K562 (cell line): ENCODE results near the gene VENTX. TPM values are rescaled to one million over a fixed set of nuclear protein-coding genes. Genes with fewer than 3 reads are reported as not detected.

ENCODE experiments used
- ATAC-seq: fragments of 200-7000 bp; cut with Tn5 transposase; 3 replicates; pipeline ENCODE4 v1.9.1; 2020; ENCODE audit warnings: moderate library complexity
- BruUV-seq: library from RNA; stranded (reverse); fragments of 400-500 nt; replicated peaks from 2 replicates; lab custom pipeline; 2021; lab: Mats Ljungman, UMichigan
- CTCF ChIA-PET: fragments of 300-600 bp; formaldehyde crosslinking; extraction: SDS; loops from one replicate; lab custom pipeline; 2021; ENCODE audit warnings: low intra/inter-chr PET ratio; lab: Yijun Ruan, JAX
- POLR2A ChIA-PET: fragments of 300-600, 350-650 bp; sonication (Branson Sonifier 250); formaldehyde crosslinking; extraction: SDS; loops from one replicate; lab custom pipeline; 2021; ENCODE audit warnings: antibody characterized with exemption, inconsistent platforms; lab: Yijun Ruan, JAX
- DNase-seq, 4 experiments: peaks; one replicate each; pipeline versions ENCODE4 v3.0.0 to v3.0.0-alpha.2; 2011 to 2018; ENCODE audit warnings: low spot score in 3 of 4, mixed read lengths in 3 of 4; ENCODE audit errors: extremely low read depth in 1 of 4
- FAIRE-seq: peaks from 2 replicates; lab custom pipeline; 2011; peaks lifted over from hg19 to GRCh38; lab: Jason Lieb, UNC
- H2AFZ ChIP-seq: 2 replicates; pipeline ENCODE4 v1.6.0; 2011; ENCODE audit warnings: low read depth, low read length, control low read depth, inconsistent platforms
- H3K27ac ChIP-seq: fragments of 200-600 bp; 3 replicates; pipeline ENCODE4 v1.8.0; 2011; ENCODE audit warnings: low read depth, mild to moderate bottlenecking, control low read depth, inconsistent platforms, low read length, moderate library complexity, mixed read lengths; ENCODE audit errors: extremely low read depth
- H3K27me3 ChIP-seq, 2 experiments: fragments of 300-600 bp in 1 of 2; 2 replicates in 1 of 2; 3 replicates in 1 of 2; pipeline versions ENCODE4 v1.6.0 to v1.8.0; 2011; ENCODE audit warnings: inconsistent platforms in 2 of 2, low read length in 2 of 2, mild to moderate bottlenecking in 1 of 2, mixed read lengths in 1 of 2, moderate library complexity in 1 of 2; ENCODE audit not compliant: control insufficient read depth in 2 of 2, insufficient read depth in 2 of 2
- H3K36me3 ChIP-seq: fragments of 300-600 bp; 3 replicates; pipeline ENCODE4 v1.8.0; 2011; ENCODE audit warnings: mild to moderate bottlenecking, low read length, inconsistent platforms; ENCODE audit not compliant: control insufficient read depth, insufficient read depth
- H3K4me1 ChIP-seq, 2 experiments: fragments of 200-600 bp in 1 of 2; replicated peaks in 1 of 2; 2 replicates in 1 of 2; 3 replicates in 1 of 2; pipeline versions ENCODE4 v1.5.1 to v1.8.0; 2011; ENCODE audit warnings: inconsistent platforms in 2 of 2, low read length in 2 of 2, mild to moderate bottlenecking in 1 of 2, mixed read lengths in 1 of 2, moderate library complexity in 1 of 2; ENCODE audit not compliant: control insufficient read depth in 2 of 2, insufficient read depth in 2 of 2
- H3K4me2 ChIP-seq: 2 replicates; pipeline ENCODE4 v1.6.1; 2011; ENCODE audit warnings: low read length, control low read depth, inconsistent platforms, mixed read lengths; ENCODE audit not compliant: insufficient read depth
- H3K4me3 ChIP-seq: fragments of 200-600 bp; sonication (generic), shearing (Covaris generic); 2 replicates; pipeline ENCODE4 v1.5.1; 2016; ENCODE audit warnings: control low read depth, inconsistent platforms
- H3K79me2 ChIP-seq: fragments of 200-600 bp; 3 replicates; pipeline ENCODE4 v1.8.0; 2011; ENCODE audit warnings: low read length, inconsistent platforms; ENCODE audit not compliant: control insufficient read depth, insufficient read depth
- H3K9ac ChIP-seq, 2 experiments: 2 replicates each; pipeline versions ENCODE4 v1.6.0 to v1.6.1; 2011; ENCODE audit warnings: low read depth in 2 of 2, low read length in 2 of 2, control low read depth in 1 of 2, inconsistent platforms in 1 of 2, mild to moderate bottlenecking in 1 of 2, mixed read lengths in 1 of 2; ENCODE audit not compliant: insufficient read depth in 1 of 2
- H3K9me1 ChIP-seq: one replicate; pipeline ENCODE4 v1.6.0; 2011; ENCODE audit warnings: inconsistent platforms, mild to moderate bottlenecking, low read length, moderate library complexity; ENCODE audit not compliant: control insufficient read depth, insufficient read depth
- H3K9me3 ChIP-seq: replicated peaks from 2 replicates; pipeline ENCODE4 v1.5.1; 2011; ENCODE audit warnings: low read depth, low read length, inconsistent platforms; ENCODE audit not compliant: control insufficient read depth, insufficient read depth
- H4K20me1 ChIP-seq: replicated peaks from 2 replicates; pipeline ENCODE4 v1.6.1; 2011; ENCODE audit warnings: low read length, inconsistent platforms, mixed read lengths; ENCODE audit not compliant: control insufficient read depth, insufficient read depth
- BRF1 ChIP-seq: IDR thresholded peaks from 3 replicates; pipeline ENCODE4 v1.6.1; 2011; ENCODE audit warnings: borderline replicate concordance, mild to moderate bottlenecking; ENCODE audit not compliant: insufficient read length; ENCODE audit errors: extremely low read depth
- C11orf30 ChIP-seq: fragments of 450-650 bp; IDR thresholded peaks from 2 replicates; pipeline ENCODE4 v1.6.1; 2016; ENCODE audit warnings: low read depth, mild to moderate bottlenecking
- DNMT1 ChIP-seq: fragments of 450-650 bp; IDR thresholded peaks from 2 replicates; pipeline ENCODE4 v1.6.1; 2016; ENCODE audit warnings: antibody characterized with exemption, mild to moderate bottlenecking
- IFI16 ChIP-seq: fragments of 250-450 bp; sonication (Bioruptor Pico); IDR thresholded peaks from 2 replicates; pipeline ENCODE4 v2.1.2; 2022; ENCODE audit warnings: mild to moderate bottlenecking, inconsistent platforms
- RBM34 ChIP-seq: fragments of 200-400 bp; formaldehyde crosslinking; IDR thresholded peaks from 2 replicates; pipeline ENCODE4 v1.6.1; 2018; ENCODE audit warnings: low read length, borderline replicate concordance; ENCODE audit not compliant: insufficient read depth
- RHOXF2B ChIP-seq: fragments of 250-450 bp; sonication (Bioruptor Pico); conservative IDR thresholded peaks from 2 replicates; pipeline ENCODE4 v1.5.1; 2021
- SIRT6 ChIP-seq: IDR thresholded peaks from one replicate; pipeline ENCODE4 v1.6.1; 2012; ENCODE audit warnings: low read depth, mild to moderate bottlenecking, control low read depth, inconsistent platforms, low read length, moderate library complexity
- TSC22D4 ChIP-seq: fragments of 450-650 bp; IDR thresholded peaks from 2 replicates; pipeline ENCODE4 v1.6.1; 2016; ENCODE audit warnings: missing genetic modification characterization, missing biosample characterization, control low read depth
- ZNF217 ChIP-seq: sonication (generic); formaldehyde crosslinking; IDR thresholded peaks from 2 replicates; pipeline ENCODE4 v1.8.0; 2022; ENCODE audit warnings: mild to moderate bottlenecking, missing genetic modification reagents
- ZNF583 ChIP-seq: fragments of 250-450 bp; sonication (Bioruptor Pico); IDR thresholded peaks from 2 replicates; pipeline ENCODE4 v1.4.0; 2020
- WGBS: fragments of 100-300 bp; shearing (Covaris generic); methylation state at CpG from one replicate; pipeline ENCODE4 v1.1.6; 2016; ENCODE audit warnings: low coverage, mixed read lengths; ENCODE audit not compliant: insufficient coverage; ENCODE audit errors: missing lambda C conversion rate; 5-methylcytosine and 5-hydroxymethylcytosine counted together
- in situ Hi-C: fragments of 300-500 bp; cut with MboI; formaldehyde crosslinking; loops from 4 replicates; pipeline ENCODE4 v1.15.0; 2018; ENCODE audit warnings: inconsistent platforms, mixed read lengths
- intact Hi-C: fragments of 100-400 bp; cut with micrococcal nuclease; formaldehyde crosslinking; loops from 2 replicates; pipeline ENCODE4 v1.14.2; 2022
- polyA plus RNA-seq, 8 experiments: library from polyadenylated mRNA; depleted of rRNA in 4 of 8; stranded (reverse) in 5 of 8; unstranded in 3 of 8; fragments of >200 nt; fragmentation: Nextera tagmentation in 2 of 8; fragmentation: Illumina TruSeq in 1 of 8; extraction: Ambion mirVana in 2 of 8; extraction: Trizol in 1 of 8; gene quantifications; 2 replicates each; pipeline versions ENCODE4 v1.2.1 to v1.2.3, GENCODE V29; 2011 to 2014; ENCODE audit warnings: inconsistent platforms in 1 of 8, missing spikeins in 1 of 8
- total RNA-seq, 7 experiments: library from RNA; depleted of rRNA in 6 of 7; stranded (reverse); fragments of >200 nt in 6 of 7; fragmentation: Illumina TruSeq in 2 of 7; extraction: Trizol in 2 of 7; gene quantifications; 2 replicates each; pipeline versions ENCODE4 v1.2.1 to v1.2.3, GENCODE V29; 2011 to 2021; ENCODE audit warnings: low replicate concordance in 1 of 7
- TF ChIP-seq, protein P1 (sequence below): IDR thresholded peaks from 3 replicates; pipeline ENCODE4 v1.6.1; 2011; ENCODE audit warnings: borderline replicate concordance, mild to moderate bottlenecking, moderate library complexity; ENCODE audit not compliant: insufficient read length; ENCODE audit errors: extremely low read depth
- TF ChIP-seq, protein P2 (sequence below): fragments of 450-650 bp; IDR thresholded peaks from 2 replicates; pipeline ENCODE4 v1.6.1; 2017; ENCODE audit warnings: antibody characterized with exemption
- TF ChIP-seq, protein P3 (sequence below): fragments of 250-450 bp; sonication (Bioruptor Pico); IDR thresholded peaks from 2 replicates; pipeline ENCODE4 v1.8.0; 2021; ENCODE audit warnings: borderline replicate concordance, mild to moderate bottlenecking, moderate library complexity; ENCODE audit not compliant: poor library complexity, severe bottlenecking

The VENTX gene
- total and polyA plus RNA-seq, 9 of the 15 experiments (the other 6 are each of a cell fraction or from before 2014, with no cell fraction given): 0.07 to 0.70 (median 0.20) TPM; not detected in 1

DNA sequence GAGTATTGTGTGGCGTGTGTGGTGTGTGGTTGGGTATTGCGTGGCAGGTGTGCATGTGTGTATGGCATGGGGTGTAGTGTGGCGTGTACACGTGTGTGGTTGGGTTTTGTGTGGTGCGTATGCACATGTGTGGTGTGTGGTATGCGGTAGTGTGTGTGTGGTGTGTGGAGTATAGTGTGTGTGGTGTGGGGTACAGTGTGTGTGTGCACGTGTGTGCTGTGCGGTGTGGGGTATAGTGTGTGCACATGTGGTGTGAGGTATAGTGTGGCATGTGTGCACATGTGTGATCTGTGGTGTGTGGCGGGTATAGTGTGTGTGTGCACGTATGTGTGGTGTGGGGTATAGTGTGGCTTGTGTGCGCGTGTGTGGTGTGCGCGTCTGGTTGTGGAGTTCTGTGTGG is 28.5 kb upstream of the VENTX start:
- FAIRE-seq (no peak), DNase-seq (no peak), ATAC-seq (no peak)
- 57% methylated on average over 8 of the region's 14 CpGs for WGBS
- Histone ChIP-seq H4K20me1 (no peaks in the 10 kb centered on the region), H3K4me3 (no peak overlapping the region), H3K4me2 (no peak overlapping the region), H3K27me3 (peaks cover 4 to 40% of the 10 kb centered on the region in 2 experiments; a peak in 3 of 5 replicates), H3K79me2 (no peaks in the 10 kb centered on the region), H3K27ac (no peak overlapping the region), H3K4me1 (peaks cover 0 to 53% of the 10 kb centered on the region in 2 experiments; a peak in 1 of 5 replicates), H3K9me3 (no peaks in the 10 kb centered on the region; the same call in 1 of the 2 replicates), H3K36me3 (no peaks in the 10 kb centered on the region), H3K9me1 (no peaks in the 10 kb centered on the region), H3K9ac (no peak overlapping the region)
- intact Hi-C loops: no loop called here
- in situ Hi-C loops: no loop called here
- ChIA-PET POLR2A (no interaction called here), CTCF (no interaction called here)
- no TSS peak for BruUV-seq
- TF ChIP-seq TSC22D4 (tag) (no peak), ZNF217 (CRISPR knock-in tag) (no peak), RHOXF2B (no peak), DNMT1 (no peak), RBM34 (no peak), ZNF583 (CRISPR knock-in tag) (no peak), C11orf30 (no peak), SIRT6 (no peak), IFI16 (CRISPR knock-in tag) (no peak), BRF1 (no peak)
- TF ChIP-seq, protein P1, sequence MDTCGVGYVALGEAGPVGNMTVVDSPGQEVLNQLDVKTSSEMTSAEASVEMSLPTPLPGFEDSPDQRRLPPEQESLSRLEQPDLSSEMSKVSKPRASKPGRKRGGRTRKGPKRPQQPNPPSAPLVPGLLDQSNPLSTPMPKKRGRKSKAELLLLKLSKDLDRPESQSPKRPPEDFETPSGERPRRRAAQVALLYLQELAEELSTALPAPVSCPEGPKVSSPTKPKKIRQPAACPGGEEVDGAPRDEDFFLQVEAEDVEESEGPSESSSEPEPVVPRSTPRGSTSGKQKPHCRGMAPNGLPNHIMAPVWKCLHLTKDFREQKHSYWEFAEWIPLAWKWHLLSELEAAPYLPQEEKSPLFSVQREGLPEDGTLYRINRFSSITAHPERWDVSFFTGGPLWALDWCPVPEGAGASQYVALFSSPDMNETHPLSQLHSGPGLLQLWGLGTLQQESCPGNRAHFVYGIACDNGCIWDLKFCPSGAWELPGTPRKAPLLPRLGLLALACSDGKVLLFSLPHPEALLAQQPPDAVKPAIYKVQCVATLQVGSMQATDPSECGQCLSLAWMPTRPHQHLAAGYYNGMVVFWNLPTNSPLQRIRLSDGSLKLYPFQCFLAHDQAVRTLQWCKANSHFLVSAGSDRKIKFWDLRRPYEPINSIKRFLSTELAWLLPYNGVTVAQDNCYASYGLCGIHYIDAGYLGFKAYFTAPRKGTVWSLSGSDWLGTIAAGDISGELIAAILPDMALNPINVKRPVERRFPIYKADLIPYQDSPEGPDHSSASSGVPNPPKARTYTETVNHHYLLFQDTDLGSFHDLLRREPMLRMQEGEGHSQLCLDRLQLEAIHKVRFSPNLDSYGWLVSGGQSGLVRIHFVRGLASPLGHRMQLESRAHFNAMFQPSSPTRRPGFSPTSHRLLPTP: no peak
- TF ChIP-seq, protein P2, sequence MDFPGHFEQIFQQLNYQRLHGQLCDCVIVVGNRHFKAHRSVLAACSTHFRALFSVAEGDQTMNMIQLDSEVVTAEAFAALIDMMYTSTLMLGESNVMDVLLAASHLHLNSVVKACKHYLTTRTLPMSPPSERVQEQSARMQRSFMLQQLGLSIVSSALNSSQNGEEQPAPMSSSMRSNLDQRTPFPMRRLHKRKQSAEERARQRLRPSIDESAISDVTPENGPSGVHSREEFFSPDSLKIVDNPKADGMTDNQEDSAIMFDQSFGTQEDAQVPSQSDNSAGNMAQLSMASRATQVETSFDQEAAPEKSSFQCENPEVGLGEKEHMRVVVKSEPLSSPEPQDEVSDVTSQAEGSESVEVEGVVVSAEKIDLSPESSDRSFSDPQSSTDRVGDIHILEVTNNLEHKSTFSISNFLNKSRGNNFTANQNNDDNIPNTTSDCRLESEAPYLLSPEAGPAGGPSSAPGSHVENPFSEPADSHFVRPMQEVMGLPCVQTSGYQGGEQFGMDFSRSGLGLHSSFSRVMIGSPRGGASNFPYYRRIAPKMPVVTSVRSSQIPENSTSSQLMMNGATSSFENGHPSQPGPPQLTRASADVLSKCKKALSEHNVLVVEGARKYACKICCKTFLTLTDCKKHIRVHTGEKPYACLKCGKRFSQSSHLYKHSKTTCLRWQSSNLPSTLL: no peak
- TF ChIP-seq, protein P3, sequence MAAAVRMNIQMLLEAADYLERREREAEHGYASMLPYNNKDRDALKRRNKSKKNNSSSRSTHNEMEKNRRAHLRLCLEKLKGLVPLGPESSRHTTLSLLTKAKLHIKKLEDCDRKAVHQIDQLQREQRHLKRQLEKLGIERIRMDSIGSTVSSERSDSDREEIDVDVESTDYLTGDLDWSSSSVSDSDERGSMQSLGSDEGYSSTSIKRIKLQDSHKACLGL: no peak
- TF ChIP-seq, all 486 proteins: peak for 0
- no peak overlapping the region for H2AFZ ChIP-seq
